Activated CD8-positive, alpha-beta memory T cell treated with anti-CD3 and anti-CD28 coated beads, Interleukin-2, amount 50 U/mL, for 24 hours (primary cell): ENCODE data around the gene FOXF1.

Experiments used
- DNase-seq: peaks from one replicate; pipeline ENCODE4 v3.0.0-alpha.2; 2020; ENCODE audit errors: extremely low read depth

The FOXF1 gene

GRCh38 chr16:86492961-86493629 is 17.2 kb upstream of the FOXF1 start:
- DNase-seq: no peak

GRCh38 chr16:86494039-86494564 is 16.2 kb upstream of the FOXF1 start:
- no peak for DNase-seq

GRCh38 chr16:86494565-86495356 is 15.6 kb upstream of the FOXF1 start:
- DNase-seq: no peak

GRCh38 chr16:86495357-86495701 is 15.0 kb upstream of the FOXF1 start:
- DNase-seq: no peak

GRCh38 chr16:86495756-86496261 is 14.5 kb upstream of the FOXF1 start:
- no peak for DNase-seq

GRCh38 chr16:86496262-86496928 is 13.9 kb upstream of the FOXF1 start:
- DNase-seq: no peak

GRCh38 chr16:86496929-86497461 is 13.3 kb upstream of the FOXF1 start:
- DNase-seq: no peak

- no peak for DNase-seq
Observed at GRCh38 chr16:86497551-86498021, 12.7 kb upstream of the FOXF1 start.

GRCh38 chr16:86498155-86498670 is 12.1 kb upstream of the FOXF1 start:
- no peak for DNase-seq

GRCh38 chr16:86498671-86499439 is 11.5 kb upstream of the FOXF1 start:
- no peak for DNase-seq

- no peak for DNase-seq
Observed at GRCh38 chr16:86499440-86499786, 10.9 kb upstream of the FOXF1 start.

- no peak for DNase-seq
Observed at GRCh38 chr16:86499889-86500707, 10.2 kb upstream of the FOXF1 start.

GRCh38 chr16:86500708-86501510 is 9.4 kb upstream of the FOXF1 start:
- DNase-seq: no peak

- no peak for DNase-seq
Observed at GRCh38 chr16:86501989-86502855, 8.1 kb upstream of the FOXF1 start.

GRCh38 chr16:86502856-86503748 is 7.2 kb upstream of the FOXF1 start:
- no peak for DNase-seq

GRCh38 chr16:86503830-86504229 is 6.5 kb upstream of the FOXF1 start:
- no peak for DNase-seq
